ENCODE results near the gene TSPAN31.

Gene TSPAN31

GRCh38 chr12:57735198-57735855, 9.5 kb upstream of the TSPAN31 start:
- FAIRE-seq (no peak), DNase-seq (ENCODE audit: low spot score) (no peak)

- DNase-seq (ENCODE audit: low spot score) (peak; percentile 70), FAIRE-seq (peak; percentile 13)
Observed at GRCh38 chr12:57735952-57736740, 8.7 kb upstream of the TSPAN31 start.

- no peak for DNase-seq (ENCODE audit: low spot score)
- FAIRE-seq: no peak
Observed at GRCh38 chr12:57736741-57737466, 7.9 kb upstream of the TSPAN31 start.

GRCh38 chr12:57737467-57738460, 7.1 kb upstream of the TSPAN31 start:
- FAIRE-seq (no peak), DNase-seq (ENCODE audit: low spot score) (peak; percentile 52)

- FAIRE-seq: no peak
- DNase-seq (ENCODE audit: low spot score): peak; percentile 60
Observed at GRCh38 chr12:57738661-57739237, 6.1 kb upstream of the TSPAN31 start, which contains the start of gene AGAP2. Gene AGAP2 (minus strand): TSS chr12:57738742. CDS start chr12:57738246, 496 bp downstream.

- no peak for FAIRE-seq
Observed at GRCh38 chr12:57739387-57739786, 5.5 kb upstream of the TSPAN31 start.

GRCh38 chr12:57739914-57740538, 4.8 kb upstream of the TSPAN31 start:
- DNase-seq (ENCODE audit: low spot score) (no peak), FAIRE-seq (no peak)

More at GRCh38 chr12:57739387-57739786, 5.5 kb upstream of the TSPAN31 start:
- DNase-seq (ENCODE audit: low spot score): no peak

GRCh38 chr12:57740656-57741412, 4.0 kb upstream of the TSPAN31 start:
- DNase-seq (ENCODE audit: low spot score) (no peak), FAIRE-seq (no peak)

GRCh38 chr12:57741413-57741789, 3.4 kb upstream of the TSPAN31 start:
- DNase-seq (ENCODE audit: low spot score) (no peak), FAIRE-seq (no peak)

GRCh38 chr12:57741844-57742738, 2.7 kb upstream of the TSPAN31 start:
- DNase-seq (ENCODE audit: low spot score) (no peak), FAIRE-seq (no peak)

- FAIRE-seq (no peak), DNase-seq (ENCODE audit: low spot score) (no peak)
Observed at GRCh38 chr12:57743769-57744168, 1.1 kb upstream of the TSPAN31 start.

- DNase-seq (ENCODE audit: low spot score): no peak
- no peak for FAIRE-seq
Observed at GRCh38 chr12:57744194-57744776, 554 bp upstream of the TSPAN31 start.

GRCh38 chr12:57745485-57745881, 644 bp downstream of the TSPAN31 start:
- no peak for FAIRE-seq
- no peak for DNase-seq (ENCODE audit: low spot score)

GRCh38 chr12:57746025-57746424, 1.2 kb downstream of the TSPAN31 start:
- DNase-seq (ENCODE audit: low spot score) (no peak), FAIRE-seq (no peak)

GRCh38 chr12:57749061-57749460, 4.2 kb downstream of the TSPAN31 start:
- FAIRE-seq (no peak), DNase-seq (ENCODE audit: low spot score) (no peak)

- DNase-seq (ENCODE audit: low spot score): no peak
- no peak for FAIRE-seq
Observed at GRCh38 chr12:57750561-57751431, 6.0 kb downstream of the TSPAN31 start.

- DNase-seq (ENCODE audit: low spot score) (no peak), FAIRE-seq (no peak)
Observed at GRCh38 chr12:57751432-57751787, 6.6 kb downstream of the TSPAN31 start.
